Mammary epithelial cell (primary cell): Measurements from ENCODE around the gene PTPRS.

Source experiments
- EZH2 ChIP-seq: IDR thresholded peaks from 2 replicates; pipeline ENCODE4 v1.6.1; 2012; ENCODE audit warnings: low read length, inconsistent platforms, borderline replicate concordance
- TF ChIP-seq, protein P1 (sequence below), 2 donors: IDR thresholded peaks in 1 of 2; conservative IDR thresholded peaks in 1 of 2; 2 replicates each; pipeline ENCODE4 v1.5.1; 2011 to 2012; ENCODE audit warnings: inconsistent platforms in 2 of 2, low read length in 2 of 2, mild to moderate bottlenecking in 2 of 2, control low read depth in 1 of 2, low read depth in 1 of 2; ENCODE audit not compliant: insufficient read depth in 1 of 2; ENCODE audit errors: extremely low read depth in 1 of 2

DNA sequence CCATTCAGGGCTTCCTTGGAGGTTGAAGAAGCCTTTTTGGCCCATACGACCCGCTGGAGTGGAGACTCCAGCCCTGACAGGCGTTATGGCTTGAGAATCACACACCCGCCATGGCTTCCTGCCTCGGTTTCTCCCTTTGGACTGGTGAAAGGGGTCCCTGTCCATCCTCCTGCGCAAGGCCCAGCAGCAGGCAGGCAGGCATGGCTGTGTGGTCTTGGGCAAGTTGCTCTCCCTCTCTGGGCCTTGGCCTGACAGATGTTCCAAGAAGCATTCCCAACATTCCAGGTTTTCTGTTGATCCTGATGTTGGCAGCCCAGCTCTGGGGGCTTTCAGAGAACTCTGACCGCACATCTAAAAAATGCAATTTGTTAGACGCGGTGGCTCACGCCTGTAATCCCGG, 8.1 kb downstream of the PTPRS start:
- TF ChIP-seq, protein P1, sequence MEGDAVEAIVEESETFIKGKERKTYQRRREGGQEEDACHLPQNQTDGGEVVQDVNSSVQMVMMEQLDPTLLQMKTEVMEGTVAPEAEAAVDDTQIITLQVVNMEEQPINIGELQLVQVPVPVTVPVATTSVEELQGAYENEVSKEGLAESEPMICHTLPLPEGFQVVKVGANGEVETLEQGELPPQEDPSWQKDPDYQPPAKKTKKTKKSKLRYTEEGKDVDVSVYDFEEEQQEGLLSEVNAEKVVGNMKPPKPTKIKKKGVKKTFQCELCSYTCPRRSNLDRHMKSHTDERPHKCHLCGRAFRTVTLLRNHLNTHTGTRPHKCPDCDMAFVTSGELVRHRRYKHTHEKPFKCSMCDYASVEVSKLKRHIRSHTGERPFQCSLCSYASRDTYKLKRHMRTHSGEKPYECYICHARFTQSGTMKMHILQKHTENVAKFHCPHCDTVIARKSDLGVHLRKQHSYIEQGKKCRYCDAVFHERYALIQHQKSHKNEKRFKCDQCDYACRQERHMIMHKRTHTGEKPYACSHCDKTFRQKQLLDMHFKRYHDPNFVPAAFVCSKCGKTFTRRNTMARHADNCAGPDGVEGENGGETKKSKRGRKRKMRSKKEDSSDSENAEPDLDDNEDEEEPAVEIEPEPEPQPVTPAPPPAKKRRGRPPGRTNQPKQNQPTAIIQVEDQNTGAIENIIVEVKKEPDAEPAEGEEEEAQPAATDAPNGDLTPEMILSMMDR (conservative IDR thresholded peaks at IDR 0.05 in 1 of 2, IDR thresholded peaks at IDR 0.05 in 1 of 2; ENCODE audit: extremely low read depth in 1 of 2, insufficient read depth in 1 of 2, low read depth in 1 of 2, low read length in 2 of 2): no peak
- TF ChIP-seq EZH2: no peak
